ENCODE results near the gene CFAP126. TPM values are rescaled to one million over a fixed set of nuclear protein-coding genes. Genes with fewer than 3 reads are reported as not detected.
"Not testable (repeated sequence)": the region's sequence is repeated elsewhere in the genome, so short reads cannot be mapped to it uniquely, and the experiment has no call there.

CFAP126 gene
- total RNA-seq, 1 experiment from 2014 or later: not detected

GRCh38 chr1:161407451-161407985 lies 39.8 kb upstream of the CFAP126 start:
- no peak overlapping the region for H3K27ac Mint-ChIP-seq (ENCODE audit: unreplicated experiment)
- CTCF ChIA-PET: interaction anchor here (0.8 kb wide), 1 partner anchor 10 kb away, joined by 3 read pairs; no protein-coding TSS in a partner anchor
- H3K4me3 Mint-ChIP-seq (ENCODE audit: low read depth, unreplicated experiment): no peak overlapping the region
- intact Hi-C loops (cut with micrococcal nuclease; ENCODE audit: unreplicated experiment): no loop called here
- H3K9me3 Mint-ChIP-seq (ENCODE audit: low read depth, unreplicated experiment): no peaks in the 10 kb centered on the region
- TF ChIP-seq, protein P1, sequence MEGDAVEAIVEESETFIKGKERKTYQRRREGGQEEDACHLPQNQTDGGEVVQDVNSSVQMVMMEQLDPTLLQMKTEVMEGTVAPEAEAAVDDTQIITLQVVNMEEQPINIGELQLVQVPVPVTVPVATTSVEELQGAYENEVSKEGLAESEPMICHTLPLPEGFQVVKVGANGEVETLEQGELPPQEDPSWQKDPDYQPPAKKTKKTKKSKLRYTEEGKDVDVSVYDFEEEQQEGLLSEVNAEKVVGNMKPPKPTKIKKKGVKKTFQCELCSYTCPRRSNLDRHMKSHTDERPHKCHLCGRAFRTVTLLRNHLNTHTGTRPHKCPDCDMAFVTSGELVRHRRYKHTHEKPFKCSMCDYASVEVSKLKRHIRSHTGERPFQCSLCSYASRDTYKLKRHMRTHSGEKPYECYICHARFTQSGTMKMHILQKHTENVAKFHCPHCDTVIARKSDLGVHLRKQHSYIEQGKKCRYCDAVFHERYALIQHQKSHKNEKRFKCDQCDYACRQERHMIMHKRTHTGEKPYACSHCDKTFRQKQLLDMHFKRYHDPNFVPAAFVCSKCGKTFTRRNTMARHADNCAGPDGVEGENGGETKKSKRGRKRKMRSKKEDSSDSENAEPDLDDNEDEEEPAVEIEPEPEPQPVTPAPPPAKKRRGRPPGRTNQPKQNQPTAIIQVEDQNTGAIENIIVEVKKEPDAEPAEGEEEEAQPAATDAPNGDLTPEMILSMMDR (IDR thresholded peaks at IDR 0.05; ENCODE audit: unreplicated experiment): no peak
- no peaks in the 10 kb centered on the region for H3K27me3 Mint-ChIP-seq (ENCODE audit: unreplicated experiment)
- peaks cover 25% of the 10 kb centered on the region for H3K4me1 Mint-ChIP-seq (ENCODE audit: low read depth, unreplicated experiment)
- no peaks in the 10 kb centered on the region for H3K36me3 Mint-ChIP-seq (ENCODE audit: insufficient read depth, unreplicated experiment)
- BruUV-seq (replicated peaks): no TSS peak
- DNase-seq: no peak

GRCh38 chr1:161406551-161406950 lies 38.9 kb upstream of the CFAP126 start:
- H3K4me3 Mint-ChIP-seq (ENCODE audit: low read depth, unreplicated experiment); intact Hi-C loops (cut with micrococcal nuclease; ENCODE audit: unreplicated experiment); H3K27ac Mint-ChIP-seq (ENCODE audit: unreplicated experiment); CTCF ChIA-PET; H3K36me3 Mint-ChIP-seq (ENCODE audit: insufficient read depth, unreplicated experiment); H3K9me3 Mint-ChIP-seq (ENCODE audit: low read depth, unreplicated experiment); BruUV-seq (replicated peaks); DNase-seq; H3K27me3 Mint-ChIP-seq (ENCODE audit: unreplicated experiment): not testable (repeated sequence)
- H3K4me1 Mint-ChIP-seq (ENCODE audit: low read depth, unreplicated experiment): peaks cover 25% of the 10 kb centered on the region

DNA sequence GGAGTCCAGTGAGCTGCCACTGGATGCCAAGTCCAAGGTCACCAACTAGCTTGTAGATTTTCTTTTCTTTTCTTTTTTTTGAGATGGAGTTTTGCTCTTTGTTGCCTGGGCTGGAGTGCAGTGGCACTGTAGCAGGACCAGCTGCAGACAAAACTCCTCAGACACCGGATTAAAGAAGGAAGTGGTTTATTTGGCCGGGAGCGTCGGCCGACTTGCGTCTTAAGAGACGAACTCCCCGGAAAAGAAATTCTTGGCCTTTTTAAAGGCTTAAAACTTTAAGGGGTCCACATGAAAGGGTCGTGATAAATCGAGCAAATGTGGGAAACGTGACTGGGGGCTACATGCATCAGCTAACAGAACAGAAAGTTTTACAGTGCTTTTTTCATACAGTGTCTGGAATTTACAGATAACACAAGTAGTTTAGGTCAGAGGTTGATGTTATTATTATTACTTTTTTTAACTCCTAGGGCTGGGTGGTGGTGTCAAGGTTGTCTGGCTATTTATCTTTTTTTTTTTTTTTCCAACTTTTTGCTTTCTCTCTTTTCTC lies 36.4 kb upstream of the CFAP126 start:
- CTCF ChIA-PET: no interaction called here
- Mint-ChIP-seq H3K27me3 (ENCODE audit: unreplicated experiment) (no peaks in the 10 kb centered on the region), H3K9me3 (ENCODE audit: low read depth, unreplicated experiment) (no peaks in the 10 kb centered on the region), H3K4me1 (ENCODE audit: low read depth, unreplicated experiment) (peaks cover 30% of the 10 kb centered on the region), H3K4me3 (ENCODE audit: low read depth, unreplicated experiment) (no peak overlapping the region), H3K36me3 (ENCODE audit: insufficient read depth, unreplicated experiment) (peaks cover 12% of the 10 kb centered on the region), H3K27ac (ENCODE audit: unreplicated experiment) (no peak overlapping the region)
- BruUV-seq (replicated peaks): no TSS peak
- intact Hi-C loops (cut with micrococcal nuclease; ENCODE audit: unreplicated experiment): no loop called here
- TF ChIP-seq, protein P1 (IDR thresholded peaks at IDR 0.05; ENCODE audit: unreplicated experiment): no peak
- DNase-seq: no peak

DNA sequence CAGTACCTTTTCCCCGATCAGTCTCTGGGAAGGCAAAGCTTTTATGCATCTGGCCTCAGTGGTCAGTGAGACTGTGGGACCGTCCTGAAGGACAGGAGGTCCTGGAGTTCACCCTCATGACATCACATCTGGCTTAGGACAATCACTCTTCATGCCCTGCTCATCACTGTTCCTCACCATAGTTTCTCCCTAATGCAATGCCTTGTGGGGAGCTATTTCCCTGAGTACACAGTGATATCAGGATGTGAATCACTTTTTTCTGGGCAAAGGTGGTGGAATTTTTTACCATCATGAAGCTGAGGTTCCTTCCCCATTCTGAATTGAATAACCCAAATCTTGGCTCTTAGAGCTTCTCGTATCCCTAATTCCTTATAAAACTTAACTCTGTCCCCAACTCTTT lies 34.8 kb upstream of the CFAP126 start:
- intact Hi-C loops (cut with micrococcal nuclease; ENCODE audit: unreplicated experiment): no loop called here
- CTCF ChIA-PET: no interaction called here
- BruUV-seq (replicated peaks): no TSS peak
- H3K4me3 Mint-ChIP-seq (ENCODE audit: low read depth, unreplicated experiment): no peak overlapping the region
- no peak for DNase-seq
- no peaks in the 10 kb centered on the region for H3K9me3 Mint-ChIP-seq (ENCODE audit: low read depth, unreplicated experiment)
- H3K27ac Mint-ChIP-seq (ENCODE audit: unreplicated experiment): no peak overlapping the region
- no peaks in the 10 kb centered on the region for H3K27me3 Mint-ChIP-seq (ENCODE audit: unreplicated experiment)
- TF ChIP-seq, protein P1 (IDR thresholded peaks at IDR 0.05; ENCODE audit: unreplicated experiment): no peak
- H3K36me3 Mint-ChIP-seq (ENCODE audit: insufficient read depth, unreplicated experiment): peaks cover 18% of the 10 kb centered on the region
- H3K4me1 Mint-ChIP-seq (ENCODE audit: low read depth, unreplicated experiment): peaks cover 21% of the 10 kb centered on the region

GRCh38 chr1:161399257-161399998 lies 31.8 kb upstream of the CFAP126 start:
- H3K4me3 Mint-ChIP-seq (ENCODE audit: low read depth, unreplicated experiment): peak overlapping the region; percentile 89
- intact Hi-C loops (cut with micrococcal nuclease; ENCODE audit: unreplicated experiment): no loop called here
- H3K9me3 Mint-ChIP-seq (ENCODE audit: low read depth, unreplicated experiment): no peaks in the 10 kb centered on the region
- no TSS peak for BruUV-seq (replicated peaks)
- peak; percentile 85 for DNase-seq
- H3K27ac Mint-ChIP-seq (ENCODE audit: unreplicated experiment): peak overlapping the region; percentile 99
- TF ChIP-seq, protein P1 (IDR thresholded peaks at IDR 0.05; ENCODE audit: unreplicated experiment): no peak
- peaks cover 21% of the 10 kb centered on the region for H3K4me1 Mint-ChIP-seq (ENCODE audit: low read depth, unreplicated experiment)
- no peaks in the 10 kb centered on the region for H3K27me3 Mint-ChIP-seq (ENCODE audit: unreplicated experiment)
- peaks cover 18% of the 10 kb centered on the region for H3K36me3 Mint-ChIP-seq (ENCODE audit: insufficient read depth, unreplicated experiment)
- CTCF ChIA-PET: no interaction called here

Data from Calu3 (cell line).